ENCODE data around the gene SCYL1.

GRCh38 chr11:65583589-65583988, 58.7 kb downstream of the SCYL1 start:
- TF ChIP-seq HNF4A (conservative IDR thresholded peaks at IDR 0.05) = no peak
- no peak for TF ChIP-seq ATF3 (IDR thresholded peaks at IDR 0.05)
- no peak for TF ChIP-seq CTCF (IDR thresholded peaks at IDR 0.05; ENCODE audit: low read depth, low read length, missing input control)
- TF ChIP-seq MAX (IDR thresholded peaks at IDR 0.05) = no peak
- TF ChIP-seq JUND (IDR thresholded peaks at IDR 0.05) = no peak
- no peak for TF ChIP-seq EGR1 (IDR thresholded peaks at IDR 0.05; ENCODE audit: low read depth in 2 of 2)
- TF ChIP-seq YY1 (IDR thresholded peaks at IDR 0.05) = no peak
- TF ChIP-seq TAF1 (conservative IDR thresholded peaks at IDR 0.05) = no peak
- TF ChIP-seq FOXA2 (IDR thresholded peaks at IDR 0.05) = no peak
- no peak for TF ChIP-seq FOXA1 (IDR thresholded peaks at IDR 0.05)
